K562 (cell line): ENCODE data around the gene EDN2. TPM values are rescaled to one million over a fixed set of nuclear protein-coding genes. Genes with fewer than 3 reads are reported as not detected.

ENCODE experiments used
- AFF4 ChIP-seq: sonication (generic); formaldehyde crosslinking; IDR thresholded peaks from 2 replicates; pipeline ENCODE4 v1.8.0; 2023; ENCODE audit warnings: mild to moderate bottlenecking, missing genetic modification reagents
- ARID1B ChIP-seq: fragments of 450-650 bp; IDR thresholded peaks from 2 replicates; pipeline ENCODE4 v1.6.1; 2016; ENCODE audit warnings: antibody characterized with exemption, mild to moderate bottlenecking, inconsistent platforms
- ATF7 ChIP-seq: fragments of 450-650 bp; IDR thresholded peaks from 2 replicates; pipeline ENCODE4 v1.7.1; 2014; ENCODE audit warnings: mild to moderate bottlenecking, moderate library complexity
- BCL6 ChIP-seq: fragments of 250-450 bp; sonication (Bioruptor Pico); IDR thresholded peaks from 2 replicates; pipeline ENCODE4 v1.4.0; 2020
- CBX1 ChIP-seq: sonication (generic); IDR thresholded peaks from 2 replicates; pipeline ENCODE4 v1.6.1; 2016; ENCODE audit warnings: antibody characterized with exemption, low read depth, mild to moderate bottlenecking
- DACH1 ChIP-seq: fragments of 450-650 bp; IDR thresholded peaks from 2 replicates; pipeline ENCODE4 v1.6.1; 2018; ENCODE audit not compliant: partially characterized antibody
- GTF3C2 ChIP-seq: IDR thresholded peaks from 3 replicates; pipeline ENCODE4 v1.6.1; 2011; ENCODE audit warnings: borderline replicate concordance, mild to moderate bottlenecking, moderate library complexity; ENCODE audit not compliant: insufficient read length; ENCODE audit errors: extremely low read depth
- MAFF ChIP-seq: IDR thresholded peaks from 2 replicates; pipeline ENCODE4 v1.6.1; 2012; ENCODE audit warnings: low read length, improper control_type of control experiment
- MAFG ChIP-seq: fragments of 450-650 bp; conservative IDR thresholded peaks from 2 replicates; pipeline ENCODE4 v1.6.1; 2016; ENCODE audit warnings: missing genetic modification characterization, missing compliant biosample characterization
- NR3C1 ChIP-seq: sonication (generic); formaldehyde crosslinking; IDR thresholded peaks from 2 replicates; pipeline ENCODE4 v1.8.1; 2022; ENCODE audit warnings: missing genetic modification reagents
- RFX7 ChIP-seq: fragments of 250-450 bp; sonication (Bioruptor Pico); IDR thresholded peaks from 2 replicates; pipeline ENCODE4 v1.5.1; 2021; ENCODE audit warnings: mild to moderate bottlenecking
- TRIM28 ChIP-seq: fragments of 450-650 bp; IDR thresholded peaks from 2 replicates; pipeline ENCODE4 v1.6.1; 2017
- ZBTB2 ChIP-seq: fragments of 450-650 bp; IDR thresholded peaks from 2 replicates; pipeline ENCODE4 v1.6.1; 2016; ENCODE audit warnings: antibody characterized with exemption
- ZEB2 ChIP-seq: fragments of 450-650 bp; IDR thresholded peaks from 2 replicates; pipeline ENCODE4 v1.6.1; 2016
- ZFX ChIP-seq: sonication (generic); formaldehyde crosslinking; IDR thresholded peaks from 2 replicates; pipeline ENCODE4 v1.8.0; 2022; ENCODE audit warnings: mild to moderate bottlenecking, missing genetic modification reagents, moderate library complexity
- ZNF347 ChIP-seq: fragments of 450-650 bp; formaldehyde crosslinking; IDR thresholded peaks from 2 replicates; pipeline ENCODE4 v1.4.0; 2020; ENCODE audit warnings: low read depth, mild to moderate bottlenecking, moderate library complexity
- ZNF512 ChIP-seq: IDR thresholded peaks from 2 replicates; pipeline ENCODE4 v1.6.1; 2016; ENCODE audit warnings: missing genetic modification characterization, missing compliant biosample characterization
- ZNF639 ChIP-seq, 2 experiments: fragments of 200-800 bp in 1 of 2; sonication (Bioruptor generic) in 1 of 2; sonication (generic) in 1 of 2; formaldehyde crosslinking in 1 of 2; IDR thresholded peaks in 1 of 2; conservative IDR thresholded peaks in 1 of 2; 2 replicates each; pipeline versions ENCODE4 v1.5.0 to v1.6.1; 2016 to 2020; ENCODE audit warnings: missing compliant biosample characterization in 1 of 2, missing genetic modification characterization in 1 of 2, missing genetic modification reagents in 1 of 2
- ZNF79 ChIP-seq: fragments of 250-450 bp; sonication (Bioruptor Pico); IDR thresholded peaks from 2 replicates; pipeline ENCODE4 v1.4.0; 2020; ENCODE audit warnings: low read depth, mild to moderate bottlenecking, moderate library complexity
- polyA plus RNA-seq, 8 experiments: library from polyadenylated mRNA; depleted of rRNA in 4 of 8; stranded (reverse) in 5 of 8; unstranded in 3 of 8; fragments of >200 nt; fragmentation: Nextera tagmentation in 2 of 8; fragmentation: Illumina TruSeq in 1 of 8; extraction: Ambion mirVana in 2 of 8; extraction: Trizol in 1 of 8; gene quantifications; 2 replicates each; pipeline versions ENCODE4 v1.2.1 to v1.2.3, GENCODE V29; 2011 to 2014; ENCODE audit warnings: inconsistent platforms in 1 of 8, missing spikeins in 1 of 8
- total RNA-seq, 7 experiments: library from RNA; depleted of rRNA in 6 of 7; stranded (reverse); fragments of >200 nt in 6 of 7; fragmentation: Illumina TruSeq in 2 of 7; extraction: Trizol in 2 of 7; gene quantifications; 2 replicates each; pipeline versions ENCODE4 v1.2.1 to v1.2.3, GENCODE V29; 2011 to 2021; ENCODE audit warnings: low replicate concordance in 1 of 7

EDN2 gene
- total and polyA plus RNA-seq, 9 of the 15 experiments (the other 6 are each of a cell fraction or from before 2014, with no cell fraction given): not detected

GRCh38 chr1:41485605-41486004 lies 1.1 kb upstream of the EDN2 start (continued):
- TF ChIP-seq ZNF512 (tag): no peak
- TF ChIP-seq MAFF: no peak
- TF ChIP-seq ZNF347 (CRISPR knock-in tag): no peak
- TF ChIP-seq ZBTB2: no peak
- TF ChIP-seq ZNF639 (CRISPR knock-in tag; conservative IDR thresholded peaks at IDR 0.05 in 1 of 2, IDR thresholded peaks at IDR 0.05 in 1 of 2): no peak
- TF ChIP-seq NR3C1 (CRISPR knock-in tag): no peak
- TF ChIP-seq ZFX (CRISPR knock-in tag): no peak
- TF ChIP-seq CBX1: no peak
- TF ChIP-seq MAFG (tag): no peak
- no peak for TF ChIP-seq BCL6 (CRISPR knock-in tag)
- TF ChIP-seq ARID1B: peak; percentile 55
- no peak for TF ChIP-seq TRIM28
- TF ChIP-seq ATF7: peak; percentile 43; the same call in 1 of the 2 replicates
- no peak for TF ChIP-seq GTF3C2
- TF ChIP-seq RFX7: no peak
- no peak for TF ChIP-seq ZEB2
- TF ChIP-seq ZNF79 (CRISPR knock-in tag): no peak
- no peak for TF ChIP-seq AFF4 (CRISPR knock-in tag)
- no peak for TF ChIP-seq DACH1
